Ishikawa (cell line): ENCODE data around the gene VSTM2B.

Experiments
- CEBPB ChIP-seq: IDR thresholded peaks from 2 replicates; pipeline ENCODE4 v1.6.1; 2012
- CREB1 ChIP-seq: IDR thresholded peaks from 2 replicates; pipeline ENCODE4 v1.6.1; 2012; ENCODE audit warnings: low read depth
- EGR1 ChIP-seq: IDR thresholded peaks from 2 replicates; pipeline ENCODE4 v1.6.1; 2012
- EP300 ChIP-seq: IDR thresholded peaks from 2 replicates; pipeline ENCODE4 v1.6.1; 2012; ENCODE audit warnings: borderline replicate concordance
- FOXM1 ChIP-seq: IDR thresholded peaks from 2 replicates; pipeline ENCODE4 v1.6.1; 2012; ENCODE audit warnings: low read depth, borderline replicate concordance
- NFIC ChIP-seq: IDR thresholded peaks from 2 replicates; pipeline ENCODE4 v1.6.1; 2012
- RAD21 ChIP-seq: IDR thresholded peaks from 2 replicates; pipeline ENCODE4 v1.6.1; 2012; ENCODE audit warnings: low read depth
- TAF1 ChIP-seq: IDR thresholded peaks from 2 replicates; pipeline ENCODE4 v1.6.1; 2012; ENCODE audit warnings: low read depth, mild to moderate bottlenecking
- TCF12 ChIP-seq: IDR thresholded peaks from 2 replicates; pipeline ENCODE4 v1.6.1; 2012; ENCODE audit warnings: low read depth
- TEAD4 ChIP-seq: IDR thresholded peaks from 2 replicates; pipeline ENCODE4 v1.6.1; 2012
- YY1 ChIP-seq: IDR thresholded peaks from 2 replicates; pipeline ENCODE4 v1.6.1; 2012; ENCODE audit warnings: low read depth
- ZBTB7A ChIP-seq: IDR thresholded peaks from 2 replicates; pipeline ENCODE4 v1.6.1; 2012; ENCODE audit warnings: low read depth
- TF ChIP-seq, protein P1 (sequence below): IDR thresholded peaks from 2 replicates; pipeline ENCODE4 v1.6.1; 2012
- TF ChIP-seq, protein P2 (sequence below): IDR thresholded peaks from 2 replicates; pipeline ENCODE4 v1.6.1; 2012; ENCODE audit warnings: low read depth, mild to moderate bottlenecking
- TF ChIP-seq, protein P3 (sequence below): IDR thresholded peaks from 2 replicates; pipeline ENCODE4 v1.6.1; 2012

The VSTM2B gene

DNA sequence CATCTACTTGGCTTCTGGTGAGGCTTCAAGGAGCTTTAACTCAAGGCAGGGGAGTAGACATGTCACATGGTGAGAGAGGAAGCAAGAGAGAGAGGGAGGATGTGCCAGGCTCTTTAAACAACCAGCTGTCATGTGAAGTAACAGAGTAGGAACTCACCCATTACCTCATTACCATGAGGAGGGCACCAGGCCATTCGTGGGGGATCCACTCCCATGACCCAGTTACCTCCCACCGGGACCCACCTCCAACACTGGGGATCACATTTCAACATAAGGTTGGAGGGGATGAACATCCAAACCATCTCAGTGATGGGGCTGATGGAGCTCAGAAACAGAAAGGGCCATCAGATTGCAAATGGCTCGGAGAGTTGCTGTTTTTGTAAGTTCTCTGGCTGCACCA lies 12.9 kb downstream of the VSTM2B start:
- TF ChIP-seq, protein P1, sequence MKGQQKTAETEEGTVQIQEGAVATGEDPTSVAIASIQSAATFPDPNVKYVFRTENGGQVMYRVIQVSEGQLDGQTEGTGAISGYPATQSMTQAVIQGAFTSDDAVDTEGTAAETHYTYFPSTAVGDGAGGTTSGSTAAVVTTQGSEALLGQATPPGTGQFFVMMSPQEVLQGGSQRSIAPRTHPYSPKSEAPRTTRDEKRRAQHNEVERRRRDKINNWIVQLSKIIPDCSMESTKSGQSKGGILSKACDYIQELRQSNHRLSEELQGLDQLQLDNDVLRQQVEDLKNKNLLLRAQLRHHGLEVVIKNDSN: no peak

DNA sequence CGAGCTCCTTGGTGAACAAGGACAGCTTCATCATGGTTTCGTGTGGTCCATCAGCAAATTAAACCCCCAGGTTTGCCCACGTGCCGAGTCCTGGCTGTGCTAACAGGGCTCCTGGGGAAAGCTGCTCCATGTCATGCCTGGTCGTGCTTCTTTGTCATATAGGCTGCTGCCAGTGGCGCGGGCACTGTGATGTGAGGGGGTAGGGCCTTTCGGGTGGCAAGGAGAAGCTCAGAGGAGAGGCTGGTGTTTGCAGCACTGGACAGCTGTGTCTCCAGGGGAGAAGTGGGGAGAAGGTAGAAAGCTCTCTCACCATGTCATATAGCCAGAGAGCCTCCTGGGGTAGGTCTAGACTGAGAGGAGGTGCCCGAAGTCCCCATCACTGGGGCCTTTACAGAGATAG lies 13.3 kb downstream of the VSTM2B start:
- TF ChIP-seq CEBPB (no peak), RAD21 (no peak), TCF12 (no peak), EP300 (no peak), FOXM1 (no peak), EGR1 (no peak), ZBTB7A (no peak)
- TF ChIP-seq, protein P2, sequence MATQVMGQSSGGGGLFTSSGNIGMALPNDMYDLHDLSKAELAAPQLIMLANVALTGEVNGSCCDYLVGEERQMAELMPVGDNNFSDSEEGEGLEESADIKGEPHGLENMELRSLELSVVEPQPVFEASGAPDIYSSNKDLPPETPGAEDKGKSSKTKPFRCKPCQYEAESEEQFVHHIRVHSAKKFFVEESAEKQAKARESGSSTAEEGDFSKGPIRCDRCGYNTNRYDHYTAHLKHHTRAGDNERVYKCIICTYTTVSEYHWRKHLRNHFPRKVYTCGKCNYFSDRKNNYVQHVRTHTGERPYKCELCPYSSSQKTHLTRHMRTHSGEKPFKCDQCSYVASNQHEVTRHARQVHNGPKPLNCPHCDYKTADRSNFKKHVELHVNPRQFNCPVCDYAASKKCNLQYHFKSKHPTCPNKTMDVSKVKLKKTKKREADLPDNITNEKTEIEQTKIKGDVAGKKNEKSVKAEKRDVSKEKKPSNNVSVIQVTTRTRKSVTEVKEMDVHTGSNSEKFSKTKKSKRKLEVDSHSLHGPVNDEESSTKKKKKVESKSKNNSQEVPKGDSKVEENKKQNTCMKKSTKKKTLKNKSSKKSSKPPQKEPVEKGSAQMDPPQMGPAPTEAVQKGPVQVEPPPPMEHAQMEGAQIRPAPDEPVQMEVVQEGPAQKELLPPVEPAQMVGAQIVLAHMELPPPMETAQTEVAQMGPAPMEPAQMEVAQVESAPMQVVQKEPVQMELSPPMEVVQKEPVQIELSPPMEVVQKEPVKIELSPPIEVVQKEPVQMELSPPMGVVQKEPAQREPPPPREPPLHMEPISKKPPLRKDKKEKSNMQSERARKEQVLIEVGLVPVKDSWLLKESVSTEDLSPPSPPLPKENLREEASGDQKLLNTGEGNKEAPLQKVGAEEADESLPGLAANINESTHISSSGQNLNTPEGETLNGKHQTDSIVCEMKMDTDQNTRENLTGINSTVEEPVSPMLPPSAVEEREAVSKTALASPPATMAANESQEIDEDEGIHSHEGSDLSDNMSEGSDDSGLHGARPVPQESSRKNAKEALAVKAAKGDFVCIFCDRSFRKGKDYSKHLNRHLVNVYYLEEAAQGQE: no peak
- TF ChIP-seq, protein P1: no peak

DNA sequence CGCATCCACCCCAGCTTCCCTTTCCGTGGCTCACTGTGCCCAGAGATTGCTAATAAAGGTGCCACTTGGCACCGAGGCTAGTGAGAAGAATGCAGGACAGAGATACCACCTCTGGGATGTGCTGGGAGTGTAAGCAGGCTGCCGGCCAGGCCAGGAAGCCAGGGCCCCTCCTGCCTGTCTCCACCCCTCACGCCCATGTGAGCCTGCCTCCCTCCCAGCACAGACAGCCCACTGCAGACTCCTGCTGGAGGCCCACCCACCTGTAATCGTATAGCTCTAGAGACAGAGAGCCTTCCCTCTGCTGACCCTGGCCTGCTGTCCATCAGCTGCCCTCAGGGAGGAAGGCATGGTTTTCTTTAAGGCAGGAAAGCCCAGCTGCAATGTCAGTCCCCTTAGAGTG lies 13.9 kb downstream of the VSTM2B start:
- TF ChIP-seq, protein P3, sequence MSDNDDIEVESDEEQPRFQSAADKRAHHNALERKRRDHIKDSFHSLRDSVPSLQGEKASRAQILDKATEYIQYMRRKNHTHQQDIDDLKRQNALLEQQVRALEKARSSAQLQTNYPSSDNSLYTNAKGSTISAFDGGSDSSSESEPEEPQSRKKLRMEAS: no peak
- no peak for TF ChIP-seq NFIC
- no peak for TF ChIP-seq TEAD4
- TF ChIP-seq, protein P1: no peak
- TF ChIP-seq RAD21: no peak
- no peak for TF ChIP-seq EP300
- no peak for TF ChIP-seq EGR1
- no peak for TF ChIP-seq YY1
- no peak for TF ChIP-seq TCF12
- TF ChIP-seq ZBTB7A: no peak
- TF ChIP-seq TAF1: no peak
- TF ChIP-seq, protein P2: no peak
- TF ChIP-seq CREB1: no peak
- no peak for TF ChIP-seq FOXM1
- TF ChIP-seq CEBPB: no peak

DNA sequence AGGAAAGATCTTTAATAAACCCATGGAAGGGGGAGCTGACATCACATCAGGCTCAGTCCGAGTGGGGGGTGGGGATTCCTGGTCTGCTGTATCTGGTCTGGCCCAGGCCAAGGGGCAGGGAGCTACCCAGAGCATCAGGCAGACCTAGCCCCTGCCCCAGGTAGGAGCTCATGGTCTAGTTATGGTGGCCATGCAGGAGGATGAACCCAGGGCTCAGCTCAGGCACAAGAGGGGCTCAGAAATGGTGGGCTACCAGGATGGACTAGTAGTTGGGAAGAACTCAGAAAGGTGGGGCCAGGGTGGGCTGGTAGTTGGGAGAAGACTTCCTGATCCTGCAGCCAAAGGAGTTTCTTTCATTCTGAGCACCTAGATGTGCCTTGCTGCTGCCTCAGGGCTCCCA lies 14.3 kb downstream of the VSTM2B start:
- TF ChIP-seq, protein P2: no peak
- no peak for TF ChIP-seq CEBPB
- TF ChIP-seq TEAD4: no peak
- no peak for TF ChIP-seq ZBTB7A
- TF ChIP-seq, protein P3: no peak
- no peak for TF ChIP-seq TAF1
- no peak for TF ChIP-seq NFIC
- TF ChIP-seq YY1: no peak
- no peak for TF ChIP-seq RAD21
- no peak for TF ChIP-seq TCF12
- no peak for TF ChIP-seq EP300
- TF ChIP-seq FOXM1: no peak
- no peak for TF ChIP-seq CREB1
- TF ChIP-seq, protein P1: no peak
